Central memory CD8-positive, alpha-beta T cell (primary cell): Measurements from ENCODE around the gene SLC35F3.

Source experiments
- ATAC-seq: fragments of 150-1000 bp; cut with Tn5 transposase; replicated peaks from 2 replicates; pipeline ENCODE4 v1.10.0; 2022; ENCODE audit warnings: mild to moderate bottlenecking, moderate FRiP score, moderate number of reproducible peaks; ENCODE audit not compliant: poor library complexity, severe bottlenecking; ENCODE audit errors: extremely low read depth
- DNase-seq, 2 donors: peaks; one replicate each; pipeline ENCODE4 v3.0.0; 2021; ENCODE audit warnings: low spot score in 2 of 2
- H3K27ac Mint-ChIP-seq: one replicate; pipeline ENCODE4 v1.8.0; 2022; ENCODE audit warnings: low read depth, mild to moderate bottlenecking, moderate library complexity, mixed read lengths
- H3K27me3 Mint-ChIP-seq: one replicate; pipeline ENCODE4 v1.8.0; 2022; ENCODE audit warnings: mixed read lengths
- H3K36me3 Mint-ChIP-seq: one replicate; pipeline ENCODE4 v1.8.0; 2022; ENCODE audit warnings: mild to moderate bottlenecking, moderate library complexity, mixed read lengths; ENCODE audit not compliant: insufficient read depth
- H3K4me1 Mint-ChIP-seq: one replicate; pipeline ENCODE4 v1.8.0; 2022; ENCODE audit warnings: mixed read lengths
- H3K4me3 Mint-ChIP-seq: one replicate; pipeline ENCODE4 v1.8.0; 2022; ENCODE audit warnings: mild to moderate bottlenecking, moderate library complexity, mixed read lengths
- H3K9me3 Mint-ChIP-seq: one replicate; pipeline ENCODE4 v1.8.0; 2022; ENCODE audit warnings: mixed read lengths

SLC35F3 gene

GRCh38 chr1:233988963-233989696, 84.7 kb downstream of the SLC35F3 start:
- no peak overlapping the region for H3K4me3 Mint-ChIP-seq
- no peak for DNase-seq
- no peaks in the 10 kb centered on the region for H3K36me3 Mint-ChIP-seq
- H3K27ac Mint-ChIP-seq: no peak overlapping the region
- H3K9me3 Mint-ChIP-seq: no peaks in the 10 kb centered on the region
- H3K27me3 Mint-ChIP-seq: peaks cover 40% of the 10 kb centered on the region
- ATAC-seq: no peak
- no peaks in the 10 kb centered on the region for H3K4me1 Mint-ChIP-seq

GRCh38 chr1:233990486-233990885, 86.0 kb downstream of the SLC35F3 start:
- DNase-seq (no peak), ATAC-seq (no peak)
- Mint-ChIP-seq H3K4me1 (no peaks in the 10 kb centered on the region), H3K4me3 (no peak overlapping the region), H3K9me3 (no peaks in the 10 kb centered on the region), H3K36me3 (no peaks in the 10 kb centered on the region), H3K27me3 (peaks cover 40% of the 10 kb centered on the region), H3K27ac (no peak overlapping the region)

- Mint-ChIP-seq H3K36me3 (no peaks in the 10 kb centered on the region), H3K4me3 (no peak overlapping the region), H3K27ac (no peak overlapping the region), H3K9me3 (no peaks in the 10 kb centered on the region), H3K4me1 (no peaks in the 10 kb centered on the region), H3K27me3 (peaks cover 39% of the 10 kb centered on the region)
- no peak for DNase-seq
- ATAC-seq: no peak
Measured at GRCh38 chr1:233993651-233994050, 89.2 kb downstream of the SLC35F3 start.

GRCh38 chr1:233994112-233994511, 89.6 kb downstream of the SLC35F3 start:
- Mint-ChIP-seq H3K36me3 (no peaks in the 10 kb centered on the region), H3K4me1 (no peaks in the 10 kb centered on the region), H3K27ac (no peak overlapping the region)

GRCh38 chr1:233998456-233998855, 94.0 kb downstream of the SLC35F3 start:
- DNase-seq (no peak), ATAC-seq (no peak)
- H3K4me1 Mint-ChIP-seq: no peaks in the 10 kb centered on the region
- peaks cover 37% of the 10 kb centered on the region for H3K27me3 Mint-ChIP-seq
- no peaks in the 10 kb centered on the region for H3K9me3 Mint-ChIP-seq
- no peaks in the 10 kb centered on the region for H3K36me3 Mint-ChIP-seq
- no peak overlapping the region for H3K27ac Mint-ChIP-seq
- H3K4me3 Mint-ChIP-seq: no peak overlapping the region

More at GRCh38 chr1:233994112-233994511, 89.6 kb downstream of the SLC35F3 start:
- Mint-ChIP-seq H3K4me3 (no peak overlapping the region), H3K27me3 (peaks cover 44% of the 10 kb centered on the region), H3K9me3 (no peaks in the 10 kb centered on the region)
- ATAC-seq: no peak
- no peak for DNase-seq

- peaks cover 37% of the 10 kb centered on the region for H3K27me3 Mint-ChIP-seq
- ATAC-seq (no peak), DNase-seq (no peak)
- H3K27ac Mint-ChIP-seq: no peak overlapping the region
- no peak overlapping the region for H3K4me3 Mint-ChIP-seq
- H3K9me3 Mint-ChIP-seq: no peaks in the 10 kb centered on the region
- H3K4me1 Mint-ChIP-seq: no peaks in the 10 kb centered on the region
- H3K36me3 Mint-ChIP-seq: no peaks in the 10 kb centered on the region
Measured at GRCh38 chr1:233998891-233999290, 94.4 kb downstream of the SLC35F3 start.

GRCh38 chr1:234000557-234001041, 96.1 kb downstream of the SLC35F3 start:
- Mint-ChIP-seq H3K27ac (no peak overlapping the region), H3K4me3 (no peak overlapping the region), H3K9me3 (no peaks in the 10 kb centered on the region), H3K27me3 (peaks cover 50% of the 10 kb centered on the region), H3K36me3 (no peaks in the 10 kb centered on the region), H3K4me1 (no peaks in the 10 kb centered on the region)
- ATAC-seq (no peak), DNase-seq (no peak)

GRCh38 chr1:234001817-234002216, 97.3 kb downstream of the SLC35F3 start:
- H3K36me3 Mint-ChIP-seq: no peaks in the 10 kb centered on the region
- no peak for ATAC-seq
- H3K27ac Mint-ChIP-seq: no peak overlapping the region

GRCh38 chr1:234004591-234004990, 100.1 kb downstream of the SLC35F3 start:
- DNase-seq (no peak), ATAC-seq (no peak)
- Mint-ChIP-seq H3K27me3 (peaks cover 48% of the 10 kb centered on the region), H3K4me1 (no peaks in the 10 kb centered on the region), H3K27ac (no peak overlapping the region), H3K36me3 (no peaks in the 10 kb centered on the region), H3K9me3 (no peaks in the 10 kb centered on the region), H3K4me3 (no peak overlapping the region)

More at GRCh38 chr1:234001817-234002216, 97.3 kb downstream of the SLC35F3 start:
- DNase-seq: no peak
- no peaks in the 10 kb centered on the region for H3K4me1 Mint-ChIP-seq
- H3K4me3 Mint-ChIP-seq: no peak overlapping the region
- peaks cover 59% of the 10 kb centered on the region for H3K27me3 Mint-ChIP-seq
- H3K9me3 Mint-ChIP-seq: no peaks in the 10 kb centered on the region

GRCh38 chr1:234007684-234008083, 103.2 kb downstream of the SLC35F3 start:
- H3K4me1 Mint-ChIP-seq: no peaks in the 10 kb centered on the region
- H3K4me3 Mint-ChIP-seq: no peak overlapping the region
- ATAC-seq (no peak), DNase-seq (no peak)
- no peaks in the 10 kb centered on the region for H3K9me3 Mint-ChIP-seq
- no peak overlapping the region for H3K27ac Mint-ChIP-seq
- peaks cover 51% of the 10 kb centered on the region for H3K27me3 Mint-ChIP-seq
- no peaks in the 10 kb centered on the region for H3K36me3 Mint-ChIP-seq

- Mint-ChIP-seq H3K4me1 (no peaks in the 10 kb centered on the region), H3K36me3 (no peaks in the 10 kb centered on the region), H3K9me3 (no peaks in the 10 kb centered on the region), H3K27me3 (peaks cover 60% of the 10 kb centered on the region), H3K27ac (no peak overlapping the region), H3K4me3 (no peak overlapping the region)
- DNase-seq (no peak), ATAC-seq (no peak)
Measured at GRCh38 chr1:234008591-234008990, 104.1 kb downstream of the SLC35F3 start.

GRCh38 chr1:234009668-234010067, 105.2 kb downstream of the SLC35F3 start:
- Mint-ChIP-seq H3K27me3 (peaks cover 61% of the 10 kb centered on the region), H3K9me3 (no peaks in the 10 kb centered on the region), H3K27ac (no peak overlapping the region), H3K4me3 (no peak overlapping the region), H3K4me1 (no peaks in the 10 kb centered on the region), H3K36me3 (no peaks in the 10 kb centered on the region)
- ATAC-seq (no peak), DNase-seq (no peak)

- H3K27ac Mint-ChIP-seq: no peak overlapping the region
- H3K9me3 Mint-ChIP-seq: no peaks in the 10 kb centered on the region
- no peak overlapping the region for H3K4me3 Mint-ChIP-seq
- ATAC-seq: no peak
- H3K36me3 Mint-ChIP-seq: no peaks in the 10 kb centered on the region
- DNase-seq: no peak
- peaks cover 43% of the 10 kb centered on the region for H3K27me3 Mint-ChIP-seq
- no peaks in the 10 kb centered on the region for H3K4me1 Mint-ChIP-seq
Measured at GRCh38 chr1:234014208-234014607, 109.7 kb downstream of the SLC35F3 start.
